Measurements from ENCODE around the gene RAB11FIP2. TPM values are rescaled to one million over a fixed set of nuclear protein-coding genes. Genes with fewer than 3 reads are reported as not detected.

Gene RAB11FIP2
- total and polyA plus RNA-seq, 2 of the 8 experiments (the other 6 are each of a cell fraction or from before 2014, with no cell fraction given), result 3.1 to 12.7 TPM

GRCh38 chr10:118034791-118035261, 11.9 kb downstream of the RAB11FIP2 start:
- Histone ChIP-seq H3K79me2 (ENCODE audit: control insufficient read depth in 1 of 2, insufficient read depth in 2 of 2, low read length in 2 of 2) (no peaks in the 10 kb centered on the region), H3K79me1 (ENCODE audit: low read depth, low read length) (no peaks in the 10 kb centered on the region; the same call in 1 of the 2 replicates), H3K27ac (ENCODE audit: low read depth, low read length) (peak overlapping the region; percentile 19; the same call in 1 of the 2 replicates), H2AK5ac (ENCODE audit: low read depth, low read length) (no peak overlapping the region), H4K20me1 (replicated peaks in 1 of 2; ENCODE audit: control insufficient read depth in 1 of 2, insufficient read depth in 2 of 2, low read length in 2 of 2) (peaks cover 0 to 2% of the 10 kb centered on the region in 2 experiments), H3K9ac (replicated peaks in 1 of 4; ENCODE audit: extremely low read depth in 1 of 4, low read depth in 3 of 4, low read length in 3 of 4) (no peak overlapping the region), H3K4ac (replicated peaks; ENCODE audit: insufficient read length, low read depth, low read length) (no peak overlapping the region), H3K18ac (ENCODE audit: extremely low read depth, low read length) (no peak overlapping the region), H3K14ac (ENCODE audit: insufficient read length) (no peak overlapping the region), H2BK120ac (replicated peaks; ENCODE audit: low read depth, low read length) (no peak overlapping the region), H3K4me3 (ENCODE audit: extremely low read depth in 1 of 4, insufficient read depth in 2 of 4, low read depth in 3 of 4, low read length in 4 of 4) (no peak overlapping the region), H4K5ac (ENCODE audit: insufficient read length, low read depth, low read length) (no peak overlapping the region), H3K23ac (ENCODE audit: insufficient read length) (no peak overlapping the region), H3K4me2 (ENCODE audit: insufficient read depth in 1 of 2, low read depth in 2 of 2, low read length in 2 of 2) (no peak overlapping the region), H3K9me3 (ENCODE audit: insufficient read depth in 2 of 2, low read depth in 1 of 2, low read length in 1 of 2) (no peaks in the 10 kb centered on the region), H3K56ac (replicated peaks; ENCODE audit: insufficient read length, low read depth, low read length) (no peak overlapping the region), H3K27me3 (replicated peaks in 1 of 4; ENCODE audit: control insufficient read depth in 3 of 4, extremely low read depth in 1 of 4, insufficient read depth in 3 of 4, low read length in 3 of 4) (no peaks in the 10 kb centered on the region), H4K91ac (replicated peaks; ENCODE audit: insufficient read length, low read length) (no peak overlapping the region), H3K4me1 (replicated peaks in 1 of 4; ENCODE audit: control insufficient read depth in 3 of 4, insufficient read depth in 4 of 4, low read length in 3 of 4) (peaks cover 0 to 6% (median 1%) of the 10 kb centered on the region in 4 experiments; a peak in 3 of 7 replicates), H2AFZ (ENCODE audit: low read length) (no peak overlapping the region), H2BK12ac (ENCODE audit: low read depth, low read length) (no peak overlapping the region), H3K36me3 (ENCODE audit: control insufficient read depth in 2 of 4, insufficient read depth in 4 of 4, low read length in 3 of 4) (peaks cover 0 to 3% (median 0%) of the 10 kb centered on the region in 4 experiments; a peak in 1 of 8 replicates), H3K23me2 (ENCODE audit: low read depth, low read length) (no peaks in the 10 kb centered on the region), H2BK20ac (ENCODE audit: low read length) (no peak overlapping the region), H2BK15ac (ENCODE audit: low read length) (no peak overlapping the region), H4K8ac (ENCODE audit: extremely low read depth, insufficient read depth, low read length) (no peak overlapping the region), H2BK5ac (ENCODE audit: low read depth, low read length) (no peak overlapping the region)
- POLR2A ChIA-PET (ENCODE audit: partially characterized antibody), result interaction anchor here (0.8 to 1.4 kb wide), 3 partner anchors 10 to 43 kb away, joined by 3 to 4 read pairs (median 3); partner anchors contain the start of gene RAB11FIP2
- 94% methylated on average over 4 of the region's 4 CpGs; no CpG with 5 or more reads in 1 of the 2 experiments for WGBS, 2 experiments (ENCODE audit: extremely low coverage in 1 of 2, insufficient coverage in 1 of 2, insufficient read length in 1 of 2, insufficient replicate concordance in 2 of 2, low coverage in 1 of 2, low lambda C conversion rate in 2 of 2, missing lambda C conversion rate in 1 of 2)
- CTCF ChIA-PET (ENCODE audit: partially characterized antibody), result interaction anchor here (1.0 to 1.1 kb wide), 2 partner anchors 11 to 206 kb away, joined by 3 to 4 read pairs; no protein-coding TSS in a partner anchor
- FAIRE-seq, result no peak
- no peak for DNase-seq (ENCODE audit: low read depth in 1 of 2, low spot score in 2 of 2)
- TF ChIP-seq KDM1A (IDR thresholded peaks at IDR 0.05; ENCODE audit: borderline replicate concordance, low read length) (no peak), BRCA1 (IDR thresholded peaks at IDR 0.05; ENCODE audit: low read depth, low read length) (no peak), TAF7 (optimal IDR thresholded peaks at IDR 0.05; ENCODE audit: borderline replicate concordance, low read depth, low read length) (no peak), CBX5 (IDR thresholded peaks at IDR 0.05; ENCODE audit: low read depth, low read length) (no peak), TCF12 (IDR thresholded peaks at IDR 0.05; ENCODE audit: low read depth, low read length) (no peak), POLR2A (IDR thresholded peaks at IDR 0.05; ENCODE audit: control extremely low read depth in 1 of 2, low read depth in 2 of 2, low read length in 2 of 2) (no peak), BACH1 (IDR thresholded peaks at IDR 0.05; ENCODE audit: low read length) (no peak), RFX5 (IDR thresholded peaks at IDR 0.05; ENCODE audit: borderline replicate concordance, low read depth, low read length) (no peak), ASH2L (IDR thresholded peaks at IDR 0.05; ENCODE audit: low read length) (no peak), SIRT6 (IDR thresholded peaks at IDR 0.05; ENCODE audit: low read length) (no peak), TAF1 (IDR thresholded peaks at IDR 0.05; ENCODE audit: low read depth, low read length) (no peak), FOSL1 (IDR thresholded peaks at IDR 0.05; ENCODE audit: insufficient read depth, low read depth, low read length) (no peak), ATF2 (IDR thresholded peaks at IDR 0.05; ENCODE audit: low read length) (no peak), SIX5 (IDR thresholded peaks at IDR 0.05; ENCODE audit: low read depth, low read length) (no peak)
